IPS DF 19.7 (cell line): ENCODE results near the gene MYO3B.

Source experiments
- DNase-seq: peaks from one replicate; pipeline ENCODE4 v3.0.0-alpha.2; 2013; ENCODE audit warnings: low read depth, low spot score

MYO3B gene

GRCh38 chr2:170685591-170685990 is 507.6 kb downstream of the MYO3B start:
- no peak for DNase-seq

- no peak for DNase-seq
Observed at GRCh38 chr2:170689481-170689880, 511.5 kb downstream of the MYO3B start.

DNA sequence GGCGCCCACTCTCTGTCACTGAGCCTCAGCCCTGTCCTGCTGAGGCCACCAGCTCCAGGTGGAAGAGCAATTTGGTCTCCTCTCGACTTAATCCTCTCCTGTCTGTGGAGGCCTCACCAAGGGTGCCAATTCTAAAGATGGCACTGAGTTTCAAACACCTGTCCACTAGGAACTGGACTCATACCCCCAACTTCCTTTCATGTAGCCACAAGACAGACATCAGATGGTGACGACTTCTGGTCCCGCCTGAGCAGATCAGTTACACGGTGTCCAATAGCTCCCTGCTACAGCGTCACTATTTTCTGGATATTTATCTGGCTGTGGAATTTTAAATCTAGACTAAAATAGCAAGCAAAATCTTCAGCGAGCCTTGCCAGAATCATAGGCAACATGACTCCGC is 512.7 kb downstream of the MYO3B start:
- DNase-seq: no peak

GRCh38 chr2:170694316-170694715 is 516.4 kb downstream of the MYO3B start:
- no peak for DNase-seq

DNA sequence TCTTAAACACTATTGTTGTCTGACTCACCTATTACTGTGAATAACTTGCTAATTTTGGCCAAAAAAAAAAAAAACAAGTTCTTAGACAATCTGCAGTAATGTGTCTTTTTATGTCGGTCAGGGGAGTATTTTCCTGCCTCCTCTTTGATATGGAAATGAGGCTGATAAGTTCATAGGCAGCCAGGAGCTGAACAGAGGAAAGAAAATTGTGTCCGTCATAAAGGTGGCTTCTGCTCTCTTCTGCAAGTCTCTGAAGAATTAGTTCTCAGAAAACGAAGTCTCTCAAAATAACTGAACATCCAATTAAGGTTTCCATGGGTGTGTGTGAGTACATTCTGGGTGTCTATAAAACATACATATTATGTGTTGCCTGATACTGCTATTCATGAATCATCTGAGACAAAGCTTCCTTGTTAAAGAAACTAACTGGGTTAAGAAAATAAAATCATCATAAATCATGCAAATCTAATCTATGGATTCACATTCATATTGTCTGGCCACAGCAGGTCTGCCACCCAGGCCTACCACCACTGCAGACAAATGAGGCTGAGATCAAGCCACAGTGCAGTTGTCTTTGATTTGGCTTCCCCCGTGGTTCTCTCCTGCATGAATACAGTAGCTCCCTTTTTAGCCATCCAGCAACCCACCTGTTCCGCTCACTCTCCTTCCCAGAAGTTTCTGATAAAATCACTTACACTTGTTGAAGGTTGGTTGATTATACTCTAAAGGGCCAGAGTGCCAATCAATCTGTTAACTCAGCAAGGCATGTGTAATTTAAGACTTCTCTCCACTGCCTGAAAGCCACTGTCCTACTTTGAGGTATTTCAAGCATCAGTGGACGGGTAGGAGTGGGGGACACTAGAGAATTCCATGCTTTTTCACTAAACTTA is 517.8 kb downstream of the MYO3B start:
- no peak for DNase-seq

- no peak for DNase-seq
Observed at GRCh38 chr2:170696948-170697347, 519.0 kb downstream of the MYO3B start.

GRCh38 chr2:170701011-170701410 is 523.1 kb downstream of the MYO3B start:
- DNase-seq: no peak

GRCh38 chr2:170703776-170704476 is 526.0 kb downstream of the MYO3B start:
- no peak for DNase-seq
